ENCODE results near the gene ALS2CL. TPM values are rescaled to one million over a fixed set of nuclear protein-coding genes. Genes with fewer than 3 reads are reported as not detected.
"Not testable (repeated sequence)": the region's sequence is repeated elsewhere in the genome, so short reads cannot be mapped to it uniquely, and the experiment has no call there.

The ALS2CL gene
- total and polyA plus RNA-seq, 8 donors = 7.8 to 61.1 (median 14.2) TPM

- TF ChIP-seq, protein P1, sequence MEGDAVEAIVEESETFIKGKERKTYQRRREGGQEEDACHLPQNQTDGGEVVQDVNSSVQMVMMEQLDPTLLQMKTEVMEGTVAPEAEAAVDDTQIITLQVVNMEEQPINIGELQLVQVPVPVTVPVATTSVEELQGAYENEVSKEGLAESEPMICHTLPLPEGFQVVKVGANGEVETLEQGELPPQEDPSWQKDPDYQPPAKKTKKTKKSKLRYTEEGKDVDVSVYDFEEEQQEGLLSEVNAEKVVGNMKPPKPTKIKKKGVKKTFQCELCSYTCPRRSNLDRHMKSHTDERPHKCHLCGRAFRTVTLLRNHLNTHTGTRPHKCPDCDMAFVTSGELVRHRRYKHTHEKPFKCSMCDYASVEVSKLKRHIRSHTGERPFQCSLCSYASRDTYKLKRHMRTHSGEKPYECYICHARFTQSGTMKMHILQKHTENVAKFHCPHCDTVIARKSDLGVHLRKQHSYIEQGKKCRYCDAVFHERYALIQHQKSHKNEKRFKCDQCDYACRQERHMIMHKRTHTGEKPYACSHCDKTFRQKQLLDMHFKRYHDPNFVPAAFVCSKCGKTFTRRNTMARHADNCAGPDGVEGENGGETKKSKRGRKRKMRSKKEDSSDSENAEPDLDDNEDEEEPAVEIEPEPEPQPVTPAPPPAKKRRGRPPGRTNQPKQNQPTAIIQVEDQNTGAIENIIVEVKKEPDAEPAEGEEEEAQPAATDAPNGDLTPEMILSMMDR (IDR thresholded peaks at IDR 0.05) = no peak
- H3K4me3 ChIP-seq = no peak overlapping the region
- ATAC-seq (no peak), DNase-seq (peak in 3 of 6 donors; percentile 6 to 48 (median 13)), FAIRE-seq (no peak)
- H3K4me1 ChIP-seq = peaks cover 0 to 5% (median 0%) of the 10 kb centered on the region in 3 donors
- H3K27me3 ChIP-seq = no peaks in the 10 kb centered on the region
- no peak overlapping the region for H3K27ac ChIP-seq
- H3K36me3 ChIP-seq = no peaks in the 10 kb centered on the region
- no peaks in the 10 kb centered on the region for H3K9me3 ChIP-seq
- intact Hi-C loops (cut with DNase I) = loop anchor here (5.0 to 10.0 kb wide), 3 partner anchors 191 to 279 kb away; no protein-coding TSS in a partner anchor
- 68 to 76% methylated on average over 19 of the region's 19 CpGs for WGBS, 2 donors
Observed at GRCh38 chr3:46705751-46706552, 12.5 kb upstream of the ALS2CL start.

- Histone ChIP-seq H3K4me1 (peaks cover 0 to 6% (median 0%) of the 10 kb centered on the region in 3 donors), H3K9me3 (no peaks in the 10 kb centered on the region), H3K27ac (no peak overlapping the region), H3K36me3 (no peaks in the 10 kb centered on the region), H3K27me3 (no peaks in the 10 kb centered on the region), H3K4me3 (no peak overlapping the region)
- WGBS, 2 donors = 21 to 24% methylated on average over 4 of the region's 4 CpGs
- no peak for FAIRE-seq
- DNase-seq = peak; percentile 59 to 89 (median 80)
- TF ChIP-seq, protein P1 (IDR thresholded peaks at IDR 0.05) = peak; percentile 92 to 97 (median 94)
- intact Hi-C loops (cut with DNase I) = loop anchor here (5.0 to 10.0 kb wide), 3 partner anchors 192 to 280 kb away; no protein-coding TSS in a partner anchor
- peak; percentile 86 to 94 (median 88) for ATAC-seq
Observed at GRCh38 chr3:46705022-46705530, 11.6 kb upstream of the ALS2CL start.

DNA sequence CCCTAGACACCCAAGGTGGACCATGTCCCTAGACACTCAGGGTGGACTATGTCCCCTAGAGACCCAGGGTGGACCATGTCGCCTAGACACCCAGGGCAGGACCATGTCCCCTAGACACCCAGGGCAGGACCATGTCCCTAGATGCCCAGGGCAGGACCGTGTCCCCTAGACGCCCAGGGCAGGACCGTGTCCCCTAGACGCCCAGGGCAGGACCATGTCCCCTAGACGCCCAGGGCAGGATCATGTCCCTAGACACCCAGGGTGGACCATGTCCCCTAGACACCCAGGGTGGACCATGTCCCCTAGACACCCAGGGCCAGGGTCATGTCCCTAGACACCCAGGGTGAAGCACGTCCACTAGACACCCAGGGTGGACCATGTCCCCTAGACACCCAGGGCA is 10.9 kb upstream of the ALS2CL start:
- not testable (repeated sequence) for H3K36me3 ChIP-seq, H3K4me1 ChIP-seq, H3K27ac ChIP-seq, ATAC-seq, FAIRE-seq, H3K4me3 ChIP-seq, H3K27me3 ChIP-seq, H3K9me3 ChIP-seq
- peak in 1 of 6 donors; percentile 37 for DNase-seq
- 24 to 33% methylated on average over 7 of the region's 7 CpGs for WGBS, 2 donors
- intact Hi-C loops (cut with DNase I) = loop anchor here in 2 of 3 donors (10.0 kb wide), 2 partner anchors 200 to 280 kb away; no protein-coding TSS in a partner anchor

DNA sequence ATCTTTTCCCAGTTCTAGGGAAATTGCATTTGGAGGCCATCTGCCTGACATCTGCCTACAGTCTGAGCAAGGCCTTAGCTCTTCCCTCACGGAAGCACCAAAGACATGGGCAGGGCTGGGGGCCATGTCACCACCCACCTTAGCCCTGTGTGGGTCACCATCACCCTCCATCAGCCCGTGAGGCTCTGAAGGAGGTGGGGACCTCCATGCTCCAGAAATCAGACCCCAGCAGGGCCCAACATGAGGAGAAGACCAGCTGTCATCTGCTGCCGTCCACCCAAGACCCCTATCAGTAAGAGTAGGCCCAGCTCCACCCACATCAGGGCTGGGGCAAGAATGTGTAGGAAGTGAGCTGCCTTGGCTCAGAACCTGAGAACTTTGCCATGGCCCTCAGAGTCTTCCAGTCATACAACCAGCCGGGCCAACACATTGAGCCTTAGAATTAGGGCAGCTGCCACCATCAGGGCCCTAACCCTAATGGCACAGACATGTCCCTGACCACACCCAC is 9.6 kb upstream of the ALS2CL start:
- FAIRE-seq (no peak), ATAC-seq (no peak), DNase-seq (no peak)
- no peaks in the 10 kb centered on the region for H3K36me3 ChIP-seq
- H3K9me3 ChIP-seq = no peaks in the 10 kb centered on the region
- H3K4me3 ChIP-seq = no peak overlapping the region
- no peaks in the 10 kb centered on the region for H3K27me3 ChIP-seq
- intact Hi-C loops (cut with DNase I) = loop anchor here in 2 of 3 donors (10.0 kb wide), 2 partner anchors 202 to 282 kb away; no protein-coding TSS in a partner anchor
- no peak overlapping the region for H3K27ac ChIP-seq
- H3K4me1 ChIP-seq = peaks cover 0 to 8% (median 0%) of the 10 kb centered on the region in 3 donors
- TF ChIP-seq, protein P1 (IDR thresholded peaks at IDR 0.05) = no peak
- WGBS, 2 donors = 74 to 76% methylated on average over 4 of the region's 4 CpGs

DNA sequence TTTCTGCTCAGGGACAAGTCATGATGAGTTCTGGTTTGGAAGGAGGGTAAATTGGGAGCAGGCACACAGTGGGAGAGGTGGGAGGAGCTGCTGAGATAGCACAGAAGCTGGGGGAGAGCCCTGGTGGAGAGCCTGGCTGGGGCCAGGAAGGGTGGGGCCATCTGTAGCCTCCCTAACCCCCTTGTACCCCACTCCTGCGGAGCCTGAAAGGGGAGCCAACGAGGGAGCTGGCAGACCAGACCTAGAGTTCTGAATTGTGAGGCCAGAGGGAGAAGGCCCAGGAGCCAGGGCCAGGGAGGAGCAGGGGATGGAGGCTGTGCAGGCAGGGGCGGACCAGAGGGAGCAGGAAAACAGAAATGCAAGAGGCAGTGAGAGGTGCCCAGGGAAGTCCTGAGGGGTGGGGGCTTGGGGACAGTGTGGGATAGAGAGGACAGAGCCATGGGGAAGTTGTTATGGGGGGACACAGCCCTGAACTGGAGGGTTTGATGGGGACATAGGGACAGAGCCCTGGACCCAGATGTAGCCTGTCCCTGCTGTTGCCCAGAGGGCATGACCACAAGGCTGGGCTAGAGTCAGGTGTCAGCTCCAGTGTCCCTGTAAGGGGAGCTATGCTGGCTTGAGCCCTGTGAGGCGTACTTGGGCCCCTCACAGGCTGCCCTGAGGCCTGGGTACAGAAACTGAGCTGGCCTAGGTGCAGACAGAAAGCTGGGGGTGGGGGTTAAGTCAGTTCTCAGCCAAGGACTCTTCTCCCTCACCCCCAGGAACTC is 8.9 kb upstream of the ALS2CL start:
- H3K4me1 ChIP-seq = peaks cover 0 to 8% (median 0%) of the 10 kb centered on the region in 3 donors
- no peak overlapping the region for H3K4me3 ChIP-seq
- TF ChIP-seq, protein P1 (IDR thresholded peaks at IDR 0.05) = no peak
- no peaks in the 10 kb centered on the region for H3K36me3 ChIP-seq
- H3K27ac ChIP-seq = no peak overlapping the region
- 72 to 87% methylated on average over 4 of the region's 4 CpGs for whole genome bisulfite sequencing, 2 donors
- ATAC-seq (no peak), DNase-seq (no peak), FAIRE-seq (no peak)
- H3K9me3 ChIP-seq = no peaks in the 10 kb centered on the region
- no peaks in the 10 kb centered on the region for H3K27me3 ChIP-seq
- intact Hi-C loops (cut with DNase I) = loop anchor here in 2 of 3 donors (10.0 kb wide), 2 partner anchors 202 to 282 kb away; no protein-coding TSS in a partner anchor

Data from pancreas (tissue), 10 donors.